CD4-positive, alpha-beta memory T cell (primary cell): Measurements from ENCODE around the gene EXOSC6. TPM values are rescaled to one million over a fixed set of nuclear protein-coding genes. Genes with fewer than 3 reads are reported as not detected.
"Not testable (repeated sequence)": the region's sequence is repeated elsewhere in the genome, so short reads cannot be mapped to it uniquely, and the experiment has no call there.

ENCODE experiments used
- CTCF ChIA-PET: fragments of 350-600 bp; sonication (Branson Sonifier 250); formaldehyde crosslinking; loops from one replicate; lab custom pipeline; 2021; ENCODE audit warnings: inconsistent platforms; ENCODE audit not compliant: partially characterized antibody; lab: Charles Lee
- POLR2A ChIA-PET: fragments of 350-600 bp; sonication (Branson Sonifier 250); formaldehyde crosslinking; loops from one replicate; lab custom pipeline; 2021; ENCODE audit not compliant: partially characterized antibody; lab: Charles Lee
- DNase-seq, 5 donors: peaks; one replicate each; pipeline versions ENCODE4 v3.0.0 to v3.0.0-alpha.2; 2020 to 2022; ENCODE audit warnings: mixed read lengths in 1 of 5
- H3K27ac ChIP-seq: one replicate; pipeline ENCODE4 v1.7.0; 2013; ENCODE audit warnings: low read depth, low read length
- H3K27me3 ChIP-seq: 2 replicates; pipeline ENCODE4 v1.7.0; 2013; ENCODE audit warnings: mild to moderate bottlenecking, low read length, moderate library complexity; ENCODE audit not compliant: insufficient read depth
- H3K36me3 ChIP-seq: 2 replicates; pipeline ENCODE4 v1.7.0; 2013; ENCODE audit warnings: mild to moderate bottlenecking, low read length, moderate library complexity; ENCODE audit not compliant: insufficient read depth
- H3K4me1 ChIP-seq: 2 replicates; pipeline ENCODE4 v1.7.0; 2013; ENCODE audit warnings: mild to moderate bottlenecking, low read length, moderate library complexity; ENCODE audit not compliant: insufficient read depth
- H3K4me3 ChIP-seq, 2 donors: one replicate each; pipeline ENCODE4 v1.7.0; 2013; ENCODE audit warnings: low read length in 2 of 2, mild to moderate bottlenecking in 1 of 2
- H3K9me3 ChIP-seq, 2 donors: one replicate each; pipeline ENCODE4 v1.7.0; 2013; ENCODE audit warnings: low read length in 2 of 2, control low read depth in 1 of 2; ENCODE audit not compliant: control insufficient read depth in 1 of 2
- H3K27ac Mint-ChIP-seq, 7 donors: one replicate each; pipeline ENCODE4 v1.8.0; 2020 to 2021; ENCODE audit warnings: mixed read lengths in 7 of 7, mild to moderate bottlenecking in 6 of 7, inconsistent platforms in 3 of 7, moderate library complexity in 3 of 7
- H3K27me3 Mint-ChIP-seq, 2 donors: one replicate each; pipeline ENCODE4 v1.8.0; 2020 to 2021; ENCODE audit warnings: mixed read lengths in 2 of 2
- H3K36me3 Mint-ChIP-seq, 2 donors: one replicate each; pipeline ENCODE4 v1.8.0; 2020 to 2021; ENCODE audit warnings: mixed read lengths in 2 of 2, inconsistent platforms in 1 of 2, mild to moderate bottlenecking in 1 of 2
- H3K4me1 Mint-ChIP-seq, 4 donors: one replicate each; pipeline ENCODE4 v1.8.0; 2020 to 2021; ENCODE audit warnings: mixed read lengths in 4 of 4, mild to moderate bottlenecking in 1 of 4
- H3K4me3 Mint-ChIP-seq, 8 donors: one replicate each; pipeline ENCODE4 v1.8.0; 2020 to 2021; ENCODE audit warnings: mixed read lengths in 8 of 8, mild to moderate bottlenecking in 7 of 8, moderate library complexity in 6 of 8, inconsistent platforms in 3 of 8
- H3K9me3 Mint-ChIP-seq, 8 donors: one replicate each; pipeline ENCODE4 v1.8.0; 2020 to 2021; ENCODE audit warnings: mixed read lengths in 8 of 8, mild to moderate bottlenecking in 5 of 8, inconsistent platforms in 3 of 8, moderate library complexity in 1 of 8
- intact Hi-C: fragments of 100-400 bp; cut with micrococcal nuclease; formaldehyde crosslinking; loops from one replicate; pipeline ENCODE4 v1.15.1; 2023
- polyA plus RNA-seq, 2 donors: library from polyadenylated mRNA; unstranded; fragments of 300-500 nt; fragmentation: Illumina TruSeq; gene quantifications; one replicate each; pipeline ENCODE4 v1.2.3, GENCODE V29; 2021
- total RNA-seq, 2 experiments: library from RNA; stranded (reverse); gene quantifications; one replicate each; pipeline ENCODE4 v1.2.3, GENCODE V29; 2021

Gene EXOSC6
- total RNA-seq (10 to 100 TPM; 43.5 to 44.1 TPM), polyA plus RNA-seq (10 to 100 TPM in 1 of 2 donors, 1 to 10 TPM in 1; 6.6 to 11.9 TPM)

- ChIA-PET CTCF (interaction anchor here (1.0 to 4.5 kb wide), 12 partner anchors 9 to 273 kb away, joined by 3 to 22 read pairs (median 5); partner anchors contain the start of genes AARS1, DDX19A and DDX19B), POLR2A (interaction anchor here (0.6 to 3.5 kb wide), 14 partner anchors 8 to 273 kb away, joined by 3 to 22 read pairs (median 6); partner anchors contain the start of genes AARS1, COG4, DDX19A and DDX19B)
- Histone ChIP-seq H3K36me3 (peaks cover 20% of the 10 kb centered on the region), H3K4me1 (peaks cover 28% of the 10 kb centered on the region), H3K27ac (peak within 1 kb of the TSS; percentile 73), H3K4me3 (peak within 1 kb of the TSS in 1 of 2 donors; percentile 62), H3K9me3 (no peaks in the 10 kb centered on the region), H3K27me3 (no peaks in the 10 kb centered on the region)
- Mint-ChIP-seq H3K4me1 (peaks cover 9 to 35% (median 24%) of the 10 kb centered on the region in 4 donors), H3K9me3 (peaks cover 0 to 2% (median 0%) of the 10 kb centered on the region in 8 donors), H3K4me3 (peak within 1 kb of the TSS; percentile 88 to 92 (median 90)), H3K27me3 (no peaks in the 10 kb centered on the region), H3K27ac (peak within 1 kb of the TSS; percentile 88 to 96 (median 94)), H3K36me3 (peaks cover 4 to 37% of the 10 kb centered on the region in 2 donors)
- intact Hi-C loops, result loop anchor here (1.0 to 5.0 kb wide), 5 partner anchors 38 to 271 kb away; partner anchors contain the start of genes AARS1, COG4, DDX19A and SF3B3
- DNase-seq, result peak; percentile 92 to 94 (median 93)
Measured at GRCh38 chr16:70251629-70252354, at the start of gene EXOSC6. EXOSC6 (minus strand) TSS chr16:70251940; CDS start chr16:70251900, 40 bp downstream.

GRCh38 chr16:70301121-70301520 lies 49.4 kb upstream of the EXOSC6 start:
- H3K4me1 ChIP-seq, result peaks cover 39% of the 10 kb centered on the region
- no peaks in the 10 kb centered on the region for H3K27me3 Mint-ChIP-seq
- H3K27ac Mint-ChIP-seq, result peak overlapping the region in 5 of 7 donors; percentile 17 to 95 (median 65)
- peak overlapping the region in 7 of 8 donors; percentile 51 to 98 (median 96) for H3K4me3 Mint-ChIP-seq
- H3K9me3 ChIP-seq, result no peaks in the 10 kb centered on the region
- H3K36me3 Mint-ChIP-seq, result peaks cover 30 to 36% of the 10 kb centered on the region in 2 donors
- POLR2A ChIA-PET, result interaction anchor here (0.9 to 2.8 kb wide), 3 partner anchors 10 to 26 kb away, joined by 4 to 16 read pairs (median 5); partner anchors contain the start of gene AARS1
- DNase-seq, result no peak
- no peaks in the 10 kb centered on the region for H3K27me3 ChIP-seq
- peaks cover 33 to 64% (median 45%) of the 10 kb centered on the region in 4 donors for H3K4me1 Mint-ChIP-seq
- H3K36me3 ChIP-seq, result no peaks in the 10 kb centered on the region
- H3K27ac ChIP-seq, result no peak overlapping the region
- CTCF ChIA-PET, result interaction anchor here (0.7 to 3.2 kb wide), 2 partner anchors 13 to 27 kb away, joined by 3 to 13 read pairs; partner anchors contain the start of gene AARS1
- H3K4me3 ChIP-seq, result no peak overlapping the region
- intact Hi-C loops, result no loop called here
- peaks cover 0 to 10% (median 2%) of the 10 kb centered on the region in 8 donors for H3K9me3 Mint-ChIP-seq

GRCh38 chr16:70298988-70299938 lies 47.5 kb upstream of the EXOSC6 start, which contains the start of gene DDX19B:
DDX19B (plus strand) TSS chr16:70299186; CDS start chr16:70299298, 112 bp downstream.
- Histone ChIP-seq H3K27ac (peak within 1 kb of the TSS; percentile 93), H3K4me3 (peak within 1 kb of the TSS; percentile 88 to 98), H3K9me3 (no peaks in the 10 kb centered on the region), H3K27me3 (no peaks in the 10 kb centered on the region), H3K36me3 (no peaks in the 10 kb centered on the region), H3K4me1 (peaks cover 30% of the 10 kb centered on the region)
- POLR2A ChIA-PET, result interaction anchor here (0.6 to 3.6 kb wide), 17 partner anchors 8 to 259 kb away, joined by 3 to 80 read pairs (median 7); partner anchors contain the start of genes AARS1, DDX19A, EXOSC6 and FCSK
- Mint-ChIP-seq H3K9me3 (peaks cover 0 to 10% (median 2%) of the 10 kb centered on the region in 8 donors), H3K4me3 (peak within 1 kb of the TSS; percentile 93 to 98 (median 96)), H3K4me1 (peaks cover 26 to 49% (median 37%) of the 10 kb centered on the region in 4 donors), H3K36me3 (peaks cover 24 to 29% of the 10 kb centered on the region in 2 donors), H3K27me3 (no peaks in the 10 kb centered on the region), H3K27ac (peak within 1 kb of the TSS; percentile 95 to 99 (median 99))
- CTCF ChIA-PET, result interaction anchor here (0.9 to 3.2 kb wide), 8 partner anchors 8 to 47 kb away, joined by 3 to 18 read pairs (median 6); partner anchors contain the start of genes AARS1 and EXOSC6
- DNase-seq, result peak; percentile 42 to 67 (median 57)
- intact Hi-C loops, result loop anchor here (1.0 kb wide), 2 partner anchors 10 to 47 kb away; partner anchors contain the start of genes AARS1 and DDX19A

GRCh38 chr16:70295634-70296033 lies 43.9 kb upstream of the EXOSC6 start:
- Histone ChIP-seq H3K4me1 (peaks cover 18% of the 10 kb centered on the region), H3K27ac (no peak overlapping the region), H3K4me3 (no peak overlapping the region), H3K36me3 (no peaks in the 10 kb centered on the region), H3K9me3 (no peaks in the 10 kb centered on the region), H3K27me3 (no peaks in the 10 kb centered on the region)
- peaks cover 0 to under 1% (median 0%) of the 10 kb centered on the region in 8 donors for H3K9me3 Mint-ChIP-seq
- H3K4me1 Mint-ChIP-seq, result peaks cover 13 to 23% (median 19%) of the 10 kb centered on the region in 4 donors
- no peaks in the 10 kb centered on the region for H3K27me3 Mint-ChIP-seq
- POLR2A ChIA-PET, result no interaction called here
- no peak overlapping the region for H3K27ac Mint-ChIP-seq
- intact Hi-C loops, result no loop called here
- CTCF ChIA-PET, result no interaction called here
- H3K4me3 Mint-ChIP-seq, result no peak overlapping the region
- peaks cover 4 to 11% of the 10 kb centered on the region in 2 donors for H3K36me3 Mint-ChIP-seq
- DNase-seq, result no peak

GRCh38 chr16:70294385-70295025 lies 42.8 kb upstream of the EXOSC6 start:
- intact Hi-C loops, result no loop called here
- no peaks in the 10 kb centered on the region for H3K9me3 Mint-ChIP-seq

GRCh38 chr16:70292148-70292547 lies 40.4 kb upstream of the EXOSC6 start:
- H3K36me3 ChIP-seq, H3K27ac ChIP-seq, H3K36me3 Mint-ChIP-seq, intact Hi-C loops, H3K9me3 ChIP-seq, H3K9me3 Mint-ChIP-seq, DNase-seq, H3K4me3 Mint-ChIP-seq, H3K27ac Mint-ChIP-seq, POLR2A ChIA-PET, H3K27me3 ChIP-seq, H3K4me3 ChIP-seq, H3K27me3 Mint-ChIP-seq: not testable (repeated sequence)
- H3K4me1 ChIP-seq, result peaks cover 10% of the 10 kb centered on the region
- CTCF ChIA-PET, result interaction anchor here (1.9 kb wide), 1 partner anchor 7 kb away, joined by 5 read pairs; the partner anchor contains the start of gene DDX19B
- H3K4me1 Mint-ChIP-seq, result peaks cover 6 to 21% (median 14%) of the 10 kb centered on the region in 4 donors

More at GRCh38 chr16:70294385-70295025, 42.8 kb upstream of the EXOSC6 start:
- H3K4me1 ChIP-seq, result peaks cover 12% of the 10 kb centered on the region
- H3K4me3 ChIP-seq, result no peak overlapping the region
- no peaks in the 10 kb centered on the region for H3K27me3 Mint-ChIP-seq
- ChIA-PET CTCF (no interaction called here), POLR2A (no interaction called here)
- H3K4me3 Mint-ChIP-seq, result no peak overlapping the region
- no peak overlapping the region for H3K27ac Mint-ChIP-seq
- H3K36me3 Mint-ChIP-seq, result peaks cover 2 to 6% of the 10 kb centered on the region in 2 donors
- H3K4me1 Mint-ChIP-seq, result peaks cover 7 to 17% (median 13%) of the 10 kb centered on the region in 4 donors
- no peak for DNase-seq
- H3K9me3 ChIP-seq, result no peaks in the 10 kb centered on the region
- H3K27ac ChIP-seq, result no peak overlapping the region
- H3K27me3 ChIP-seq, result no peaks in the 10 kb centered on the region
- no peaks in the 10 kb centered on the region for H3K36me3 ChIP-seq
